PFSK-1 (cell line): ENCODE results near the gene H1-8.

Experiments
- POLR2AphosphoS5 ChIP-seq: IDR thresholded peaks from 2 replicates; pipeline ENCODE4 v1.6.1; 2012; ENCODE audit warnings: low read depth, mild to moderate bottlenecking, control low read depth, low read length, moderate library complexity
- SIN3A ChIP-seq: IDR thresholded peaks from 2 replicates; pipeline ENCODE4 v1.6.1; 2012; ENCODE audit warnings: mild to moderate bottlenecking, low read length, moderate library complexity, borderline replicate concordance; ENCODE audit not compliant: insufficient read depth
- TAF1 ChIP-seq: IDR thresholded peaks from 2 replicates; pipeline ENCODE4 v1.6.1; 2012; ENCODE audit warnings: low read length, control low read depth, borderline replicate concordance; ENCODE audit not compliant: insufficient read depth
- TF ChIP-seq, protein P1 (sequence below), 2 experiments: IDR thresholded peaks; 2 replicates each; pipeline versions ENCODE4 v1.6.1 to v1.8.0; 2011 to 2012; ENCODE audit warnings: low read depth in 2 of 2, low read length in 2 of 2, control low read depth in 1 of 2, inconsistent platforms in 1 of 2, mild to moderate bottlenecking in 1 of 2, moderate library complexity in 1 of 2; ENCODE audit not compliant: insufficient read depth in 1 of 2

DNA sequence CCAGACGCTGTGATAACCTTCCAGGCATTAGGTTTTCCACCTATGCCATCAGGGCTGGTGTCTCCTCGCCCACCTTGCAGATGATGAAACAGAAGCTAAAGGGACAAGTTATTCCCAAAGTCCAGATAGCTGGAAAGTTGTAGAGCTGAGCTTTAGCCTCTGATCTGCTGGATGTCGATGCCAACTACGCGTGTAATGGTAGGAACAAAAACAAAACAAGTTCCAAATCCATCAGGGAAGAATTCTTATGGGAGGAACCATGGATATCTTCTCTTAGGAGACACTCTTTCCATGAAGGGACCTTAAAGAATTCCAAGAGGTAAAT, 42.7 kb upstream of the H1-8 start:
- TF ChIP-seq POLR2AphosphoS5 = no peak
- no peak for TF ChIP-seq TAF1
- no peak for TF ChIP-seq SIN3A
- TF ChIP-seq, protein P1, sequence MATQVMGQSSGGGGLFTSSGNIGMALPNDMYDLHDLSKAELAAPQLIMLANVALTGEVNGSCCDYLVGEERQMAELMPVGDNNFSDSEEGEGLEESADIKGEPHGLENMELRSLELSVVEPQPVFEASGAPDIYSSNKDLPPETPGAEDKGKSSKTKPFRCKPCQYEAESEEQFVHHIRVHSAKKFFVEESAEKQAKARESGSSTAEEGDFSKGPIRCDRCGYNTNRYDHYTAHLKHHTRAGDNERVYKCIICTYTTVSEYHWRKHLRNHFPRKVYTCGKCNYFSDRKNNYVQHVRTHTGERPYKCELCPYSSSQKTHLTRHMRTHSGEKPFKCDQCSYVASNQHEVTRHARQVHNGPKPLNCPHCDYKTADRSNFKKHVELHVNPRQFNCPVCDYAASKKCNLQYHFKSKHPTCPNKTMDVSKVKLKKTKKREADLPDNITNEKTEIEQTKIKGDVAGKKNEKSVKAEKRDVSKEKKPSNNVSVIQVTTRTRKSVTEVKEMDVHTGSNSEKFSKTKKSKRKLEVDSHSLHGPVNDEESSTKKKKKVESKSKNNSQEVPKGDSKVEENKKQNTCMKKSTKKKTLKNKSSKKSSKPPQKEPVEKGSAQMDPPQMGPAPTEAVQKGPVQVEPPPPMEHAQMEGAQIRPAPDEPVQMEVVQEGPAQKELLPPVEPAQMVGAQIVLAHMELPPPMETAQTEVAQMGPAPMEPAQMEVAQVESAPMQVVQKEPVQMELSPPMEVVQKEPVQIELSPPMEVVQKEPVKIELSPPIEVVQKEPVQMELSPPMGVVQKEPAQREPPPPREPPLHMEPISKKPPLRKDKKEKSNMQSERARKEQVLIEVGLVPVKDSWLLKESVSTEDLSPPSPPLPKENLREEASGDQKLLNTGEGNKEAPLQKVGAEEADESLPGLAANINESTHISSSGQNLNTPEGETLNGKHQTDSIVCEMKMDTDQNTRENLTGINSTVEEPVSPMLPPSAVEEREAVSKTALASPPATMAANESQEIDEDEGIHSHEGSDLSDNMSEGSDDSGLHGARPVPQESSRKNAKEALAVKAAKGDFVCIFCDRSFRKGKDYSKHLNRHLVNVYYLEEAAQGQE (IDR thresholded peaks at IDR 0.05; ENCODE audit: insufficient read depth in 1 of 2, low read depth in 2 of 2, low read length in 2 of 2) = no peak
